ENCODE data around the gene WDR73. TPM values are rescaled to one million over a fixed set of nuclear protein-coding genes. Genes with fewer than 3 reads are reported as not detected.
A peak's percentile ranks its signal among the peaks of the same experiment; 100 is the strongest.
"Not testable (repeated sequence)": the region's sequence is repeated elsewhere in the genome, so short reads cannot be mapped to it uniquely, and the experiment has no call there.

WDR73 gene
- 24.9 TPM for total RNA-seq

- FAIRE-seq = no peak
- peak; percentile 90 to 95 for DNase-seq (ENCODE audit: low spot score in 2 of 2)
These were observed at the start of gene WDR73 for GRCh38 chr15:84653910-84654688. Gene WDR73 (minus strand): TSS chr15:84654283. CDS start chr15:84654274, 9 bp downstream.

- DNase-seq (ENCODE audit: low spot score in 2 of 2) (no peak), FAIRE-seq (no peak)
These were observed 49.7 kb upstream of the WDR73 start for GRCh38 chr15:84703808-84704207.

- no peak for FAIRE-seq
- no peak for DNase-seq (ENCODE audit: low spot score in 2 of 2)
These were observed 48.9 kb upstream of the WDR73 start for GRCh38 chr15:84702961-84703482.

- DNase-seq (ENCODE audit: low spot score in 2 of 2) (no peak), FAIRE-seq (no peak)
These were observed 45.6 kb upstream of the WDR73 start for GRCh38 chr15:84699538-84700191.

- FAIRE-seq = no peak
These were observed 43.3 kb upstream of the WDR73 start for GRCh38 chr15:84697236-84697990.

GRCh38 chr15:84696757-84697156 lies 42.7 kb upstream of the WDR73 start:
- FAIRE-seq = no peak
- no peak for DNase-seq (ENCODE audit: low spot score in 2 of 2)

More at GRCh38 chr15:84697236-84697990, 43.3 kb upstream of the WDR73 start:
- no peak for DNase-seq (ENCODE audit: low spot score in 2 of 2)

GRCh38 chr15:84690342-84690741 lies 36.3 kb upstream of the WDR73 start:
- FAIRE-seq (no peak), DNase-seq (ENCODE audit: low spot score in 2 of 2) (no peak)

GRCh38 chr15:84689858-84690257 lies 35.8 kb upstream of the WDR73 start:
- DNase-seq (ENCODE audit: low spot score in 2 of 2) (no peak), FAIRE-seq (no peak)

- DNase-seq (ENCODE audit: low spot score in 2 of 2); FAIRE-seq: not testable (repeated sequence)
These were observed 32.4 kb upstream of the WDR73 start for GRCh38 chr15:84686446-84686845.

GRCh38 chr15:84685304-84685703 lies 31.2 kb upstream of the WDR73 start:
- FAIRE-seq (no peak), DNase-seq (ENCODE audit: low spot score in 2 of 2) (no peak)

GRCh38 chr15:84684092-84684491 lies 30.0 kb upstream of the WDR73 start:
- DNase-seq (ENCODE audit: low spot score in 2 of 2) = no peak
- no peak for FAIRE-seq

- FAIRE-seq (no peak), DNase-seq (ENCODE audit: low spot score in 2 of 2) (no peak)
These were observed 27.7 kb upstream of the WDR73 start for GRCh38 chr15:84681831-84682230.

- FAIRE-seq (no peak), DNase-seq (ENCODE audit: low spot score in 2 of 2) (no peak)
These were observed 17.1 kb upstream of the WDR73 start for GRCh38 chr15:84671211-84671610.

GRCh38 chr15:84669726-84670125 lies 15.6 kb upstream of the WDR73 start:
- no peak for FAIRE-seq
- DNase-seq (ENCODE audit: low spot score in 2 of 2) = no peak

GRCh38 chr15:84668221-84668982 lies 14.3 kb upstream of the WDR73 start:
- FAIRE-seq = no peak
- DNase-seq (ENCODE audit: low spot score in 2 of 2) = no peak

- DNase-seq (ENCODE audit: low spot score in 2 of 2) (no peak), FAIRE-seq (no peak)
These were observed 12.3 kb upstream of the WDR73 start for GRCh38 chr15:84666373-84666772.

- DNase-seq (ENCODE audit: low spot score in 2 of 2) = no peak
- FAIRE-seq = no peak
These were observed 6.9 kb upstream of the WDR73 start for GRCh38 chr15:84661001-84661400.

GRCh38 chr15:84659904-84660781 lies 6.1 kb upstream of the WDR73 start:
- DNase-seq (ENCODE audit: low spot score in 2 of 2) = no peak
- no peak for FAIRE-seq

- DNase-seq (ENCODE audit: low spot score in 2 of 2) (no peak), FAIRE-seq (no peak)
These were observed 4.8 kb upstream of the WDR73 start for GRCh38 chr15:84658788-84659411.

All from frontal cortex (tissue), 4 donors.